Neuronal stem cell (in vitro differentiated cells): ENCODE results near the gene GP1BA.
A peak's percentile ranks its signal among the peaks of the same experiment; 100 is the strongest.

Experiments
- DNase-seq: peaks from one replicate; pipeline ENCODE4 v3.0.0-alpha.2; 2013; ENCODE audit warnings: low spot score
- H2AFZ ChIP-seq: one replicate; pipeline ENCODE4 v1.6.1; 2013; ENCODE audit warnings: mild to moderate bottlenecking, low read length, inconsistent platforms
- H2AK5ac ChIP-seq: 2 replicates; pipeline ENCODE4 v1.6.1; 2013; ENCODE audit warnings: low read depth, mild to moderate bottlenecking, inconsistent platforms, low read length, moderate library complexity, mixed read lengths
- H2BK120ac ChIP-seq: 2 replicates; pipeline ENCODE4 v1.6.1; 2013; ENCODE audit warnings: low read depth, mild to moderate bottlenecking, inconsistent platforms, low read length, moderate library complexity, mixed read lengths
- H2BK12ac ChIP-seq: one replicate; pipeline ENCODE4 v1.6.1; 2013; ENCODE audit warnings: low read length, inconsistent platforms
- H2BK15ac ChIP-seq: 2 replicates; pipeline ENCODE4 v1.6.1; 2013; ENCODE audit warnings: mild to moderate bottlenecking, low read length, inconsistent platforms, mixed read lengths
- H2BK5ac ChIP-seq: one replicate; pipeline ENCODE4 v1.6.1; 2013; ENCODE audit warnings: inconsistent platforms, mild to moderate bottlenecking, low read length, moderate library complexity
- H3K14ac ChIP-seq: one replicate; pipeline ENCODE4 v1.6.1; 2013; ENCODE audit warnings: low read length, inconsistent platforms
- H3K18ac ChIP-seq: 2 replicates; pipeline ENCODE4 v1.6.1; 2013; ENCODE audit warnings: low read length, inconsistent platforms
- H3K23ac ChIP-seq: 2 replicates; pipeline ENCODE4 v1.6.1; 2013; ENCODE audit warnings: low read depth, mild to moderate bottlenecking, mixed read lengths, low read length, inconsistent platforms; ENCODE audit not compliant: poor library complexity
- H3K27ac ChIP-seq: replicated peaks from 3 replicates; pipeline ENCODE4 v1.5.1; 2013; ENCODE audit warnings: low read length, inconsistent platforms
- H3K27me3 ChIP-seq, 3 experiments: 2 replicates each; pipeline ENCODE4 v1.6.1; 2013; ENCODE audit warnings: low read length in 3 of 3, mild to moderate bottlenecking in 2 of 3, inconsistent platforms in 1 of 3, low read depth in 1 of 3, mixed read lengths in 1 of 3, moderate library complexity in 1 of 3; ENCODE audit not compliant: control insufficient read depth in 3 of 3, insufficient read depth in 3 of 3
- H3K36me3 ChIP-seq, 2 donors: replicated peaks in 1 of 2; 2 replicates each; pipeline ENCODE4 v1.6.1; 2013; ENCODE audit warnings: low read length in 2 of 2; ENCODE audit not compliant: control insufficient read depth in 2 of 2, insufficient read depth in 2 of 2
- H3K4ac ChIP-seq: 2 replicates; pipeline ENCODE4 v1.6.1; 2013; ENCODE audit warnings: inconsistent platforms, mild to moderate bottlenecking, low read length, moderate library complexity
- H3K4me1 ChIP-seq, 2 donors: 1 replicate in 1 of 2; 2 replicates in 1 of 2; pipeline ENCODE4 v1.6.1; 2013; ENCODE audit warnings: low read length in 2 of 2, low read depth in 1 of 2; ENCODE audit not compliant: control insufficient read depth in 2 of 2, insufficient read depth in 1 of 2
- H3K4me2 ChIP-seq: one replicate; pipeline ENCODE4 v1.6.1; 2013; ENCODE audit warnings: mild to moderate bottlenecking, low read length, inconsistent platforms; ENCODE audit not compliant: insufficient read depth, poor library complexity, severe bottlenecking
- H3K4me3 ChIP-seq, 2 donors: 2 replicates each; pipeline ENCODE4 v1.5.1; 2013; ENCODE audit warnings: low read length in 2 of 2, mild to moderate bottlenecking in 2 of 2, inconsistent platforms in 1 of 2, moderate library complexity in 1 of 2
- H3K79me1 ChIP-seq: one replicate; pipeline ENCODE4 v1.6.1; 2013; ENCODE audit warnings: low read depth, mild to moderate bottlenecking, inconsistent platforms, low read length, moderate library complexity
- H3K9ac ChIP-seq: one replicate; pipeline ENCODE4 v1.6.1; 2013; ENCODE audit warnings: mild to moderate bottlenecking, low read depth, low read length, inconsistent platforms; ENCODE audit not compliant: poor library complexity
- H3K9me3 ChIP-seq, 2 donors: replicated peaks in 1 of 2; 2 replicates each; pipeline versions ENCODE3 to v1.6.1; 2013; ENCODE audit warnings: low read length in 2 of 2, mild to moderate bottlenecking in 2 of 2, inconsistent platforms in 1 of 2, low read depth in 1 of 2, mixed read lengths in 1 of 2, moderate library complexity in 1 of 2; ENCODE audit not compliant: control insufficient read depth in 2 of 2, insufficient read depth in 1 of 2
- H4K8ac ChIP-seq: one replicate; pipeline ENCODE4 v1.6.1; 2013; ENCODE audit warnings: low read depth, mild to moderate bottlenecking, inconsistent platforms, low read length, moderate library complexity
- H4K91ac ChIP-seq: one replicate; pipeline ENCODE4 v1.6.1; 2013; ENCODE audit warnings: low read length, low read depth, mild to moderate bottlenecking, inconsistent platforms; ENCODE audit not compliant: poor library complexity
- WGBS, 2 donors: extraction: QIAGEN DNeasy Blood & Tissue Kit; methylation state at CpG; one replicate each; pipeline ENCODE4 v1.1.7; 2013; ENCODE audit warnings: missing lambda C conversion rate in 2 of 2, mixed read lengths in 1 of 2; ENCODE audit not compliant: insufficient read length in 2 of 2, insufficient replicate concordance in 1 of 2; ENCODE audit errors: extremely low coverage in 2 of 2; 5-methylcytosine and 5-hydroxymethylcytosine counted together

The GP1BA gene

GRCh38 chr17:4940555-4941318 is 8.7 kb downstream of the GP1BA start:
- peaks cover 51 to 72% of the 10 kb centered on the region in 2 donors for H3K36me3 ChIP-seq
- DNase-seq, result no peak

DNA sequence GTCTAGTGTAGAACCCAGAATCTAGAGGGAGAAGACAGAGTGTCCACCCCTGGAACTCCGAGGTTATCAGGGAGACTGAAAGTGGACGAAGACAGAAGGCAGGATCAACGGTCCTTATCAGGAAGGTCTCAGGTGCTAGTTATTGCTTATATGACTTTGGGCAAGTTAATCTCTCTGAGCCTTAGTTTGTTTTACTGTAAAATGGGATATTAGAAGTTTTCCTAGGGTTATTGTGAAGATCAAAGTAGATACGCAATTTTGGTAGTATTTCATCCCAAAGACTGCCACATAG is 9.2 kb downstream of the GP1BA start:
- H2AFZ ChIP-seq, result no peak overlapping the region
- no peak overlapping the region for H2BK120ac ChIP-seq
- H3K4me1 ChIP-seq, result peaks cover 13 to 15% of the 10 kb centered on the region in 2 donors
- H3K9me3 ChIP-seq, result no peaks in the 10 kb centered on the region
- H3K79me1 ChIP-seq, result peaks cover 26% of the 10 kb centered on the region
- H2BK5ac ChIP-seq, result no peak overlapping the region
- peak overlapping the region; percentile 95 for H3K4me2 ChIP-seq
- no peak overlapping the region for H2AK5ac ChIP-seq
- peaks cover 54 to 72% of the 10 kb centered on the region in 2 donors for H3K36me3 ChIP-seq
- H3K27ac ChIP-seq, result no peak overlapping the region
- peak overlapping the region in 1 of 2 donors; percentile 93 for H3K4me3 ChIP-seq
- H3K27me3 ChIP-seq, result no peaks in the 10 kb centered on the region
- no peak overlapping the region for H4K8ac ChIP-seq
- no peak overlapping the region for H4K91ac ChIP-seq
- H3K9ac ChIP-seq, result no peak overlapping the region
- no peak overlapping the region for H3K23ac ChIP-seq
- DNase-seq, result no peak
- no peak overlapping the region for H2BK12ac ChIP-seq
- H2BK15ac ChIP-seq, result no peak overlapping the region
- no peak overlapping the region for H3K18ac ChIP-seq
- no peak overlapping the region for H3K14ac ChIP-seq
- H3K4ac ChIP-seq, result no peak overlapping the region
- WGBS, 2 donors, result no CpG with 5 or more reads among the region's 4 CpGs

More at GRCh38 chr17:4940555-4941318, 8.7 kb downstream of the GP1BA start:
- peak overlapping the region; percentile 88 for H2AK5ac ChIP-seq
- H3K27ac ChIP-seq, result peak overlapping the region; percentile 95
- H3K9ac ChIP-seq, result peak overlapping the region; percentile 95
- peak overlapping the region; percentile 93 to 95 for H3K4me3 ChIP-seq
- H3K79me1 ChIP-seq, result peaks cover 24% of the 10 kb centered on the region
- peaks cover 12% of the 10 kb centered on the region in 2 donors for H3K4me1 ChIP-seq
- H2BK120ac ChIP-seq, result no peak overlapping the region
- no CpG with 5 or more reads among the region's 29 CpGs for WGBS, 2 donors
- no peak overlapping the region for H3K14ac ChIP-seq
- no peak overlapping the region for H2BK12ac ChIP-seq
- H3K4ac ChIP-seq, result peak overlapping the region; percentile 30
- no peak overlapping the region for H4K8ac ChIP-seq
- no peak overlapping the region for H3K23ac ChIP-seq
- H4K91ac ChIP-seq, result no peak overlapping the region
- peak overlapping the region; percentile 90 for H2AFZ ChIP-seq
- H3K4me2 ChIP-seq, result peak overlapping the region; percentile 95
- no peak overlapping the region for H2BK15ac ChIP-seq
- H3K27me3 ChIP-seq, result no peaks in the 10 kb centered on the region
- no peak overlapping the region for H2BK5ac ChIP-seq
- H3K18ac ChIP-seq, result peak overlapping the region; percentile 32
- no peaks in the 10 kb centered on the region for H3K9me3 ChIP-seq

DNA sequence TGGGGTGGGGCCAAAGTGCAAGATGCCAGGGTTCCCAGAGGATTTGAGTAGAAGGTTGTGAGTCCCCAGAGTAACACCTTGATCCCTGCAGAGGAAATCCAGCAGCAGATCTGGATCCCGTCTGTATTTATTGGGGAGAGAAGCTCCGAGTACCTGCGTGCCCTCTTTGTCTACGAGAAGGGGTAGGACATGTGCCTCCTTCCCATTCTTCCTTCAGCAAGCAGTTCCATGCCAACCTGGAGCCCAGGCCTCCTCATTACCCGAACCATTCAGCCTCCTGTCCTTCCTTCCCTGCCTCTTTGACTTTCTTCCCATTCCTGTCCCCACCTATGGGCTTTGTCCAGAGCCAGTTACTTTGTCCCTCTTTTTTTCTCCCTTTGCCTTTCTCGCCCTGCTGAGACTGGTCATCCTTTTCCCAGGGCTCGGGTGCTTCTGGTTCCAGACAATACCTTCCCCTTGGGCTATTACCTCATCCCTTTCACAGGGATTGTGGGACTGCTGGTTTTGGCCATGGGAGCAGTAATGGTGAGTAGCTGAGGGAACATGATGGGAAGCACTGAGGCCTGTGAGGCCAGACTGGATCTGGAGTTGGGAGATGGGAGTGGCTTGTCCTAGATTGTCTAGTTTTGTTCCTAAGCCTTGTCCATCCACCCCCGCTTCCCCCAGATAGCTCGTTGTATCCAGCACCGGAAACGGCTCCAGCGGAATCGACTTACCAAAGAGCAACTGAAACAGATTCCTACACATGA is 10.9 kb downstream of the GP1BA start:
- Histone ChIP-seq H3K79me1 (peaks cover 22% of the 10 kb centered on the region), H3K9me3 (no peaks in the 10 kb centered on the region), H2BK120ac (no peak overlapping the region), H3K4me2 (no peak overlapping the region), H3K4me1 (peaks cover 17 to 20% of the 10 kb centered on the region in 2 donors), H2BK15ac (no peak overlapping the region), H3K18ac (no peak overlapping the region), H2BK5ac (no peak overlapping the region), H2AFZ (no peak overlapping the region), H3K27me3 (no peaks in the 10 kb centered on the region), H3K9ac (no peak overlapping the region), H3K36me3 (peaks cover 45 to 64% of the 10 kb centered on the region in 2 donors), H3K4me3 (peak overlapping the region in 1 of 2 donors; percentile 4), H4K91ac (no peak overlapping the region), H3K27ac (no peak overlapping the region), H3K14ac (no peak overlapping the region), H2AK5ac (no peak overlapping the region), H3K23ac (no peak overlapping the region), H2BK12ac (no peak overlapping the region), H4K8ac (no peak overlapping the region), H3K4ac (no peak overlapping the region)
- no CpG with 5 or more reads among the region's 13 CpGs for WGBS, 2 donors
- DNase-seq, result no peak

DNA sequence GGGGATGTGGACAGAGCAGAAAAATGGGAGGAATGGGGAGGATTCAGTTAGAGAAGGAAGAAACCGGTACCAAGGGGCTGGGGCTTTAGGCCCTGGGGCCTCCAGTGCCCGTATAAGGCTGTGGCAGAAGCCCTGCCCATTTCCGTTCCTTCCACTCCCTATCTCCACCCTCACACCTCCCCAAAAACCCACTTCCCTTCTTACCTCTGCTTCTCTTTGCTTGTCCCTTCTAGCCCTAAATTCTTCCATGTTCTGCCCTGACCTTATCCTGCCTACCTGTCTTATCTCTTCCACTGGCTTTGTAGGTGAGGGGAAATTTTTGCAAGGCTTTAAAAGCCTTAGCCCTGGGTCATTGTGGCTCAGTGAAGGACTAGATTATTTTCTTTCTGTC is 12.1 kb downstream of the GP1BA start:
- no peak overlapping the region for H3K27ac ChIP-seq
- H3K4ac ChIP-seq, result no peak overlapping the region
- H3K23ac ChIP-seq, result peak overlapping the region; percentile 12
- peaks cover 40 to 56% of the 10 kb centered on the region in 2 donors for H3K36me3 ChIP-seq
- H3K4me3 ChIP-seq, result no peak overlapping the region
- no peak overlapping the region for H3K4me2 ChIP-seq
- no CpG with 5 or more reads among the region's 3 CpGs for WGBS, 2 donors
- H3K14ac ChIP-seq, result no peak overlapping the region
- no peak overlapping the region for H4K8ac ChIP-seq
- no peak overlapping the region for H2AFZ ChIP-seq
- H3K79me1 ChIP-seq, result peaks cover 14% of the 10 kb centered on the region
- no peaks in the 10 kb centered on the region for H3K27me3 ChIP-seq
- H2AK5ac ChIP-seq, result no peak overlapping the region
- H2BK12ac ChIP-seq, result no peak overlapping the region
- no peak overlapping the region for H3K18ac ChIP-seq
- DNase-seq, result no peak
- H4K91ac ChIP-seq, result no peak overlapping the region
- H3K4me1 ChIP-seq, result peaks cover 11 to 12% of the 10 kb centered on the region in 2 donors
- H2BK5ac ChIP-seq, result no peak overlapping the region
- H3K9me3 ChIP-seq, result no peaks in the 10 kb centered on the region
- no peak overlapping the region for H3K9ac ChIP-seq
- H2BK120ac ChIP-seq, result no peak overlapping the region
- no peak overlapping the region for H2BK15ac ChIP-seq
